ENCODE data around the gene PHF21A. TPM values are rescaled to one million over a fixed set of nuclear protein-coding genes. Genes with fewer than 3 reads are reported as not detected.
A peak's percentile ranks its signal among the peaks of the same experiment; 100 is the strongest.

PHF21A gene
- total RNA-seq, 2 donors from 2014 or later, result 27.6 to 35.5 TPM

GRCh38 chr11:46012185-46012584 lies 109.1 kb downstream of the PHF21A start:
- no peak for DNase-seq (ENCODE audit: low spot score)
- TF ChIP-seq CTCF (IDR thresholded peaks at IDR 0.05), result no peak
- Histone ChIP-seq H3K36me3 (no peaks in the 10 kb centered on the region), H3K4me3 (no peak overlapping the region), H3K4me1 (no peaks in the 10 kb centered on the region), H3K9me3 (no peaks in the 10 kb centered on the region), H3K27me3 (no peaks in the 10 kb centered on the region), H3K27ac (no peak overlapping the region)

DNA sequence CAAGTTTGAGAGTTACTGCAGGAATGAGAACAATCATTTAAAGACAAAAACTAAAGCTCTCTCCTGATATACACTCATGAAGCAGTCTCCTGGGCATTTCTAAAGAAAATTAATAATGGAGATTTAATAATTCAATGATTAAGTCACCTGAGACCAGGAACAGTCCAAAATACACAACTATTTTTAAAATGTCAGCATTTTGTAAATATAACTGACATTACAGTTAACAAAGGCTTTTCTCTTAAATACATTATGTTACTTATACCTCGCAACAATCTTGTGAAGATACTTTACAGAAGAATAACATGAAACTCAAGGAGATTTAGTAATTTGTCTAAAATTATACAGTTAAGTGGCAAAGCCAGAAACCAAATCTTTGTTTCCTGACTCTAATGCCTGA lies 111.2 kb downstream of the PHF21A start:
- no peak overlapping the region for H3K27ac ChIP-seq
- H3K27me3 ChIP-seq, result no peaks in the 10 kb centered on the region
- no peak for DNase-seq (ENCODE audit: low spot score)
- no peaks in the 10 kb centered on the region for H3K4me1 ChIP-seq
- TF ChIP-seq CTCF (IDR thresholded peaks at IDR 0.05), result no peak
- H3K4me3 ChIP-seq, result no peak overlapping the region
- no peaks in the 10 kb centered on the region for H3K36me3 ChIP-seq
- H3K9me3 ChIP-seq, result no peaks in the 10 kb centered on the region

- Histone ChIP-seq H3K27me3 (no peaks in the 10 kb centered on the region), H3K9me3 (no peaks in the 10 kb centered on the region), H3K27ac (no peak overlapping the region), H3K4me1 (no peaks in the 10 kb centered on the region), H3K36me3 (no peaks in the 10 kb centered on the region), H3K4me3 (no peak overlapping the region)
- DNase-seq (ENCODE audit: low spot score), result no peak
- no peak for TF ChIP-seq CTCF (IDR thresholded peaks at IDR 0.05)
Observed at GRCh38 chr11:46009647-46010046, 111.6 kb downstream of the PHF21A start.

DNA sequence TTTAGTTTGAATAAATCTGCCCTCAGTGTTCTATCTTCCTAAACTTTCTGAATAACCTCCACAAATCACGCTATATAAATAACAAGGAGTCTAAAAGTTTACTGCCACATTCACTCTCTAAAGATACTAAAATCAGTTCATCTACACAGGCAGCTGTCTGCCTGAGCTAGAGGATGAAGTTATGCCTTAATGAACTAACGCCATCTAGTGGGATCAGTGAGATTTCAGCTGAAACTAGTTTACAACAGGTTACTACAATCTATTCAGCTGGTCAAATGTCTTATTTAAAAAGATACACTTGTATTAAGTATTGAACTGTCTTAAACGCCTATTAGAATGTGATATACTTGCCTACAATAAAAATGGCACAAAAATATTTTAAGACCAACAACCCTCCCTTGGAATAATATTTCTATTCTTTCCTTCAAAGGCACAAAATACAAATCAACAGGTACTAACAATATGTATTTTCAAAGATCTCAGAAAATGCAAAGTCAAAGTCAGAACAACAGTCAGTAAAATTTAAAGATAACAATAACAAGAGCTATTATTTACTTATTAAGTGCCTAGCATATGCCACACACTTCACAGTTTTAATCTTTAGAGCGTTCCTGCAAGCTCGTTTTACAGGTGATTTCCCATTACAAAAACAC lies 114.7 kb downstream of the PHF21A start:
- Histone ChIP-seq H3K4me1 (peaks cover 0 to 13% of the 10 kb centered on the region in 2 donors), H3K36me3 (no peaks in the 10 kb centered on the region), H3K9me3 (no peaks in the 10 kb centered on the region), H3K27ac (no peak overlapping the region), H3K4me3 (no peak overlapping the region), H3K27me3 (no peaks in the 10 kb centered on the region)
- peak; percentile 65 to 85 for TF ChIP-seq CTCF (IDR thresholded peaks at IDR 0.05)
- no peak for DNase-seq (ENCODE audit: low spot score)

GRCh38 chr11:46003572-46003971 lies 117.7 kb downstream of the PHF21A start:
- Histone ChIP-seq H3K27ac (no peak overlapping the region), H3K4me3 (no peak overlapping the region), H3K4me1 (peaks cover 0 to 17% of the 10 kb centered on the region in 2 donors), H3K36me3 (no peaks in the 10 kb centered on the region), H3K9me3 (no peaks in the 10 kb centered on the region), H3K27me3 (no peaks in the 10 kb centered on the region)
- DNase-seq (ENCODE audit: low spot score), result no peak
- TF ChIP-seq CTCF (IDR thresholded peaks at IDR 0.05), result no peak

- Histone ChIP-seq H3K36me3 (no peaks in the 10 kb centered on the region), H3K9me3 (no peaks in the 10 kb centered on the region), H3K27ac (no peak overlapping the region), H3K27me3 (no peaks in the 10 kb centered on the region), H3K4me1 (peaks cover 0 to 17% of the 10 kb centered on the region in 2 donors), H3K4me3 (no peak overlapping the region)
- no peak for TF ChIP-seq CTCF (IDR thresholded peaks at IDR 0.05)
- DNase-seq (ENCODE audit: low spot score), result no peak
Observed at GRCh38 chr11:46002189-46002588, 119.1 kb downstream of the PHF21A start.

Measured in right atrium auricular region (tissue), 2 donors.